ENCODE data around the gene SNRPA.

SNRPA gene

DNA sequence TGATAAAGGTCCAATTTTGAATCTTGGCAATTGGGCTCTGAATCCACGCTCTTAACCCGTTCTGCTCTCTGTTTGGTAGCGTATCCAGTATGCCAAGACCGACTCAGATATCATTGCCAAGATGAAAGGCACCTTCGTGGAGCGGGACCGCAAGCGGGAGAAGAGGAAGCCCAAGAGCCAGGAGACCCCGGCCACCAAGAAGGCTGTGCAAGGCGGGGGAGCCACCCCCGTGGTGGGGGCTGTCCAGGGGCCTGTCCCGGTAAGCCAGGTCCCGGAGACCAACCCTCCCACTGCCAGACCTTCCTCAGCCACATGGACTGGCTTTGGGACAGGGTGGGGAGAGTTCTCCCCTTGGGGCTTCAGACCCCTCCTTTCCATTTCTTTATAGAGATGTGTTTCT lies 8.3 kb downstream of the SNRPA start:
- no peak overlapping the region for H3K9ac ChIP-seq (ENCODE audit: low read length)
- no peak overlapping the region for H3K27ac ChIP-seq (ENCODE audit: low read depth, low read length, poor library complexity, severe bottlenecking)
- peaks cover 27% of the 10 kb centered on the region for H3K4me1 ChIP-seq (ENCODE audit: insufficient read depth, low read length, severe bottlenecking)
- no peak overlapping the region for H2AFZ ChIP-seq (ENCODE audit: low read length)
- H3K4me2 ChIP-seq (ENCODE audit: low read length): no peak overlapping the region
- H3K79me2 ChIP-seq (ENCODE audit: insufficient read depth, low read length): peaks cover 30% of the 10 kb centered on the region
- no peak overlapping the region for H3K4me3 ChIP-seq (ENCODE audit: low read depth, low read length, poor library complexity, severe bottlenecking)
- no peak for TF ChIP-seq CTCF (IDR thresholded peaks at IDR 0.05; ENCODE audit: low read length)
- H3K36me3 ChIP-seq (ENCODE audit: insufficient read depth, low read length): peaks cover 97% of the 10 kb centered on the region
- no peaks in the 10 kb centered on the region for H3K9me3 ChIP-seq (ENCODE audit: low read length)
- no peaks in the 10 kb centered on the region for H3F3A ChIP-seq (ENCODE audit: insufficient read depth, low read length)
- no peaks in the 10 kb centered on the region for H4K20me1 ChIP-seq (ENCODE audit: insufficient read depth, low read length)
- no peaks in the 10 kb centered on the region for H3K27me3 ChIP-seq (ENCODE audit: insufficient read depth, low read length)
- no peaks in the 10 kb centered on the region for H3K9me2 ChIP-seq (ENCODE audit: low read depth, low read length)

DNA sequence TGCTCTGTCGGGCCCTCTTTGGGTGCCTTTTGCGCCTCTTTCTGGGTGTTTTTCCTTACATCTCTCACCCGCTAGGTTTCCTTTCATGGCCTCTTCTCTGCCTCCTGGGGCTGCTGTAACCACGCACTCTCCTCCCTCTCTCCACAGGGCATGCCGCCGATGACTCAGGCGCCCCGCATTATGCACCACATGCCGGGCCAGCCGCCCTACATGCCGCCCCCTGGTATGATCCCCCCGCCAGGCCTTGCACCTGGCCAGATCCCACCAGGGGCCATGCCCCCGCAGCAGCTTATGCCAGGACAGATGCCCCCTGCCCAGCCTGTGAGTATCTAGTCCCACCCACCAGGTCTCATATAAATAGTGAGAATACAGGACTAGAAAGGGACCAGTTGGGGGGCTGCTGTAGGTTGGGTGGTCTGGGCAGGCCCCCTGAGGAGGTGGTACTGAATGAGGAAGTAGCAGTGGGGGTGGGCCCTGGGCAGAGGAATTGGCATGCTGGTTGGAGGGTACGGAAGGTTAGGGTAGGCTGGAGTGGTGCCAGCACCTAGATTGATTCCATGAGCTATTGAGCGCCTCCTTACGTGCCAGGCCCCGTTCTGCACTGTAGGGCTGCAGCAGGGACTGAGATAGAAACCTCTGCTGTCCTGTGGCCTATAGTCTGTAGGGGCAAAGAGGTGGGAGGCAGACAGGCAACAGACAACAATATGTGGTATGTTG lies 11.9 kb downstream of the SNRPA start:
- no peaks in the 10 kb centered on the region for H3K9me3 ChIP-seq (ENCODE audit: low read length)
- H4K20me1 ChIP-seq (ENCODE audit: insufficient read depth, low read length): no peaks in the 10 kb centered on the region
- no peaks in the 10 kb centered on the region for H3K4me1 ChIP-seq (ENCODE audit: insufficient read depth, low read length, severe bottlenecking)
- no peaks in the 10 kb centered on the region for H3K9me2 ChIP-seq (ENCODE audit: low read depth, low read length)
- peaks cover 99% of the 10 kb centered on the region for H3K36me3 ChIP-seq (ENCODE audit: insufficient read depth, low read length)
- no peaks in the 10 kb centered on the region for H3K27me3 ChIP-seq (ENCODE audit: insufficient read depth, low read length)
- no peak overlapping the region for H3K4me2 ChIP-seq (ENCODE audit: low read length)
- TF ChIP-seq EZH2 (IDR thresholded peaks at IDR 0.05; ENCODE audit: borderline replicate concordance, low read length) (no peak), CTCF (IDR thresholded peaks at IDR 0.05; ENCODE audit: low read length) (no peak)
- H2AFZ ChIP-seq (ENCODE audit: low read length): no peak overlapping the region
- no peak overlapping the region for H3K27ac ChIP-seq (ENCODE audit: low read depth, low read length, poor library complexity, severe bottlenecking)
- no peak overlapping the region for H3K9ac ChIP-seq (ENCODE audit: low read length)
- H3F3A ChIP-seq (ENCODE audit: insufficient read depth, low read length): no peaks in the 10 kb centered on the region
- H3K79me2 ChIP-seq (ENCODE audit: insufficient read depth, low read length): no peaks in the 10 kb centered on the region
- H3K4me3 ChIP-seq (ENCODE audit: low read depth, low read length, poor library complexity, severe bottlenecking): no peak overlapping the region

DNA sequence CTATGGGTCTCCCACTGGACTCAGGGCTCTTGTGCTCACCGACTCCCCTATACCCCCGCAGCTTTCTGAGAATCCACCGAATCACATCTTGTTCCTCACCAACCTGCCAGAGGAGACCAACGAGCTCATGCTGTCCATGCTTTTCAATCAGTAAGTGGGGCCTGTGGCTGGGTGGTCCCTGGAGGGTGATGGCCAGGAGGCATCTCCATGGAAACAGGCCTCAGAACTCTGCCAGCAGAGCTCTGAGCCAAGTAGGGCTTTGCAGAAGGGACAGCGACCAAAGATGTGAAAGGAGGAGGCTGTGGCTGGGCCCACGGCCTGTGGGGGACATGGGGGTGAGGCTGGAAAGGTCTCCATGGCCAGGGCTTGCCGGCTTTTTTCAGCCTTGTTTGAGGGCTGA lies 12.5 kb downstream of the SNRPA start:
- Histone ChIP-seq H3K27me3 (ENCODE audit: insufficient read depth, low read length) (no peaks in the 10 kb centered on the region), H3K4me1 (ENCODE audit: insufficient read depth, low read length, severe bottlenecking) (no peaks in the 10 kb centered on the region), H3K27ac (ENCODE audit: low read depth, low read length, poor library complexity, severe bottlenecking) (no peak overlapping the region), H3K36me3 (ENCODE audit: insufficient read depth, low read length) (peaks cover 93% of the 10 kb centered on the region), H3F3A (ENCODE audit: insufficient read depth, low read length) (no peaks in the 10 kb centered on the region), H3K4me3 (ENCODE audit: low read depth, low read length, poor library complexity, severe bottlenecking) (no peak overlapping the region), H3K9me2 (ENCODE audit: low read depth, low read length) (no peaks in the 10 kb centered on the region), H3K4me2 (ENCODE audit: low read length) (no peak overlapping the region), H4K20me1 (ENCODE audit: insufficient read depth, low read length) (no peaks in the 10 kb centered on the region), H2AFZ (ENCODE audit: low read length) (no peak overlapping the region), H3K9ac (ENCODE audit: low read length) (no peak overlapping the region), H3K79me2 (ENCODE audit: insufficient read depth, low read length) (no peaks in the 10 kb centered on the region), H3K9me3 (ENCODE audit: low read length) (no peaks in the 10 kb centered on the region)
- no peak for TF ChIP-seq EZH2 (IDR thresholded peaks at IDR 0.05; ENCODE audit: borderline replicate concordance, low read length)
- no peak for TF ChIP-seq CTCF (IDR thresholded peaks at IDR 0.05; ENCODE audit: low read length)

Data from OCI-LY1 (cell line).